Measurements from ENCODE around the gene CHTOP.

- TF ChIP-seq CTCF (IDR thresholded peaks at IDR 0.05; ENCODE audit: low read depth, low read length, poor library complexity, severe bottlenecking) (no peak), EZH2phosphoT487 (IDR thresholded peaks at IDR 0.05; ENCODE audit: borderline replicate concordance, low read length) (no peak)
Measured at GRCh38 chr1:153649863-153650235, 16.0 kb downstream of the CHTOP start.

Data from DOHH2 (cell line).